ENCODE data around the gene ST7. TPM values are rescaled to one million over a fixed set of nuclear protein-coding genes. Genes with fewer than 3 reads are reported as not detected.
"Not testable (repeated sequence)": the region's sequence is repeated elsewhere in the genome, so short reads cannot be mapped to it uniquely, and the experiment has no call there.

ST7 gene
- total and polyA plus RNA-seq, 2 experiments from 2014 or later, result 9.9 to 18.3 TPM

DNA sequence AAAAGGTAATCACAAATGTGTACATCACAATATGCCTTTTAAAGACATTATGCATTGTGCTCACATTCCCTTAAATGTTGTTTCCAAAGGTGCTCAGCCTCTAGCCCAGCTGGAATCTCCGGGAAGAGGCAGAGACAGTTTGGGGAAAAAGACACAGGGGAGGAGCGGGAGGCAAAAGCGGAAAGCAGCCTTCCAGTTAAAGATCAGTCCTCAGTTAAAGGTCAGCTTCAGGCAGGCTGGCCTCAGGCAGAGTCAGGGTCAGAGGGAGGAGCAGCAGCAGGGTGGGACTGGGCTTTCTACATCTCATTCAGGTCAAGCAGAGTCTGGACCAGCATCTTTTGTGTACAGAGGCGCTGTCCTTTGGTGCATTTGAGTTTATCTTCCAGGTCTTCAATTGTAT, 18.6 kb downstream of the ST7 start (continued):
- TF ChIP-seq, protein P1, sequence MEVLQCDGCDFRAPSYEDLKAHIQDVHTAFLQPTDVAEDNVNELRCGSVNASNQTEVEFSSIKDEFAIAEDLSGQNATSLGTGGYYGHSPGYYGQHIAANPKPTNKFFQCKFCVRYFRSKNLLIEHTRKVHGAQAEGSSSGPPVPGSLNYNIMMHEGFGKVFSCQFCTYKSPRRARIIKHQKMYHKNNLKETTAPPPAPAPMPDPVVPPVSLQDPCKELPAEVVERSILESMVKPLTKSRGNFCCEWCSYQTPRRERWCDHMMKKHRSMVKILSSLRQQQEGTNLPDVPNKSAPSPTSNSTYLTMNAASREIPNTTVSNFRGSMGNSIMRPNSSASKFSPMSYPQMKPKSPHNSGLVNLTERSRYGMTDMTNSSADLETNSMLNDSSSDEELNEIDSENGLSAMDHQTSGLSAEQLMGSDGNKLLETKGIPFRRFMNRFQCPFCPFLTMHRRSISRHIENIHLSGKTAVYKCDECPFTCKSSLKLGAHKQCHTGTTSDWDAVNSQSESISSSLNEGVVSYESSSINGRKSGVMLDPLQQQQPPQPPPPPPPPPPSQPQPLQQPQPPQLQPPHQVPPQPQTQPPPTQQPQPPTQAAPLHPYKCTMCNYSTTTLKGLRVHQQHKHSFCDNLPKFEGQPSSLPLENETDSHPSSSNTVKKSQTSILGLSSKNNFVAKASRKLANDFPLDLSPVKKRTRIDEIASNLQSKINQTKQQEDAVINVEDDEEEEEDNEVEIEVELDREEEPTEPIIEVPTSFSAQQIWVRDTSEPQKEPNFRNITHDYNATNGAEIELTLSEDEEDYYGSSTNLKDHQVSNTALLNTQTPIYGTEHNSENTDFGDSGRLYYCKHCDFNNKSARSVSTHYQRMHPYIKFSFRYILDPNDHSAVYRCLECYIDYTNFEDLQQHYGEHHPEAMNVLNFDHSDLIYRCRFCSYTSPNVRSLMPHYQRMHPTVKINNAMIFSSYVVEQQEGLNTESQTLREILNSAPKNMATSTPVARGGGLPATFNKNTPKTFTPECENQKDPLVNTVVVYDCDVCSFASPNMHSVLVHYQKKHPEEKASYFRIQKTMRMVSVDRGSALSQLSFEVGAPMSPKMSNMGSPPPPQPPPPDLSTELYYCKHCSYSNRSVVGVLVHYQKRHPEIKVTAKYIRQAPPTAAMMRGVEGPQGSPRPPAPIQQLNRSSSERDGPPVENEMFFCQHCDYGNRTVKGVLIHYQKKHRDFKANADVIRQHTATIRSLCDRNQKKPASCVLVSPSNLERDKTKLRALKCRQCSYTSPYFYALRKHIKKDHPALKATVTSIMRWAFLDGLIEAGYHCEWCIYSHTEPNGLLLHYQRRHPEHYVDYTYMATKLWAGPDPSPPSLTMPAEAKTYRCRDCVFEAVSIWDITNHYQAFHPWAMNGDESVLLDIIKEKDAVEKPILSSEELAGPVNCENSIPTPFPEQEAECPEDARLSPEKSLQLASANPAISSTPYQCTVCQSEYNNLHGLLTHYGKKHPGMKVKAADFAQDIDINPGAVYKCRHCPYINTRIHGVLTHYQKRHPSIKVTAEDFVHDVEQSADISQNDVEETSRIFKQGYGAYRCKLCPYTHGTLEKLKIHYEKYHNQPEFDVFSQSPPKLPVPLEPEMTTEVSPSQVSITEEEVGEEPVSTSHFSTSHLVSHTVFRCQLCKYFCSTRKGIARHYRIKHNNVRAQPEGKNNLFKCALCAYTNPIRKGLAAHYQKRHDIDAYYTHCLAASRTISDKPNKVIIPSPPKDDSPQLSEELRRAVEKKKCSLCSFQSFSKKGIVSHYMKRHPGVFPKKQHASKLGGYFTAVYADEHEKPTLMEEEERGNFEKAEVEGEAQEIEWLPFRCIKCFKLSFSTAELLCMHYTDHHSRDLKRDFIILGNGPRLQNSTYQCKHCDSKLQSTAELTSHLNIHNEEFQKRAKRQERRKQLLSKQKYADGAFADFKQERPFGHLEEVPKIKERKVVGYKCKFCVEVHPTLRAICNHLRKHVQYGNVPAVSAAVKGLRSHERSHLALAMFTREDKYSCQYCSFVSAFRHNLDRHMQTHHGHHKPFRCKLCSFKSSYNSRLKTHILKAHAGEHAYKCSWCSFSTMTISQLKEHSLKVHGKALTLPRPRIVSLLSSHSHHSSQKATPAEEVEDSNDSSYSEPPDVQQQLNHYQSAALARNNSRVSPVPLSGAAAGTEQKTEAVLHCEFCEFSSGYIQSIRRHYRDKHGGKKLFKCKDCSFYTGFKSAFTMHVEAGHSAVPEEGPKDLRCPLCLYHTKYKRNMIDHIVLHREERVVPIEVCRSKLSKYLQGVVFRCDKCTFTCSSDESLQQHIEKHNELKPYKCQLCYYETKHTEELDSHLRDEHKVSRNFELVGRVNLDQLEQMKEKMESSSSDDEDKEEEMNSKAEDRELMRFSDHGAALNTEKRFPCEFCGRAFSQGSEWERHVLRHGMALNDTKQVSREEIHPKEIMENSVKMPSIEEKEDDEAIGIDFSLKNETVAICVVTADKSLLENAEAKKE (CRISPR knock-in tag; IDR thresholded peaks at IDR 0.05), result no peak
- no peak for TF ChIP-seq ZNF331 (CRISPR knock-in tag; IDR thresholded peaks at IDR 0.05; ENCODE audit: low read depth)
- TF ChIP-seq POLR2AphosphoS5 (IDR thresholded peaks at IDR 0.05; ENCODE audit: low read depth), result no peak
- TF ChIP-seq STAT1 (IDR thresholded peaks at IDR 0.05; ENCODE audit: unreplicated experiment), result no peak
- TF ChIP-seq, protein P2, sequence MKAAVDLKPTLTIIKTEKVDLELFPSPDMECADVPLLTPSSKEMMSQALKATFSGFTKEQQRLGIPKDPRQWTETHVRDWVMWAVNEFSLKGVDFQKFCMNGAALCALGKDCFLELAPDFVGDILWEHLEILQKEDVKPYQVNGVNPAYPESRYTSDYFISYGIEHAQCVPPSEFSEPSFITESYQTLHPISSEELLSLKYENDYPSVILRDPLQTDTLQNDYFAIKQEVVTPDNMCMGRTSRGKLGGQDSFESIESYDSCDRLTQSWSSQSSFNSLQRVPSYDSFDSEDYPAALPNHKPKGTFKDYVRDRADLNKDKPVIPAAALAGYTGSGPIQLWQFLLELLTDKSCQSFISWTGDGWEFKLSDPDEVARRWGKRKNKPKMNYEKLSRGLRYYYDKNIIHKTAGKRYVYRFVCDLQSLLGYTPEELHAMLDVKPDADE (IDR thresholded peaks at IDR 0.05), result no peak
- no peak for TF ChIP-seq ZNF114 (CRISPR knock-in tag; IDR thresholded peaks at IDR 0.05)
- no peak for TF ChIP-seq NANOG (IDR thresholded peaks at IDR 0.05; ENCODE audit: borderline replicate concordance)

DNA sequence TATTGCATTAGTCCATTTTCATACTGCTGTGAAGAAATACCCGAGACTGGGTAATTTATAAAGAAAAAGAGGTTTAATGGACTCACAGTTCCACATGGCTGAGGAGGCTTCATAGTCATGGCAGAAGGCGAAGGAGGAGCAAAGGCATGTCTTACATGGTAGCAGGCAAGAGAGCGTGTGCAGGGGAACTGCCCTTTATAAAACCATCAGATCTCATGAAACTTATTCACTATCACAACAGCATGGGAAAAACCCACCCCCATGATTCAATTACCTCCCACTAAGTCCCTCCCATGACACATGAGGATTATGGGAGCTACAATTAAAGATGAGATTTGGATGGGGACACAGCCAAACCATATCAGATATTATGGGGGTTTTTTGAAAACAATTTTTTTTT, 21.7 kb downstream of the ST7 start:
- not testable (repeated sequence) for H3K4me3 Mint-ChIP-seq; H3K27me3 Mint-ChIP-seq (ENCODE audit: insufficient read depth, low read depth, poor library complexity); H3K27me3 ChIP-seq (ENCODE audit: insufficient read depth); H3K9me2 ChIP-seq (ENCODE audit: insufficient read depth); H4K20me1 ChIP-seq (replicated peaks; ENCODE audit: insufficient read depth); H3K4me2 ChIP-seq; H3K4me3 ChIP-seq; H3K27ac ChIP-seq (ENCODE audit: low read depth); ATAC-seq; H3F3A ChIP-seq (replicated peaks; ENCODE audit: low read depth); H3K36me3 ChIP-seq (ENCODE audit: insufficient read depth); H2AFZ ChIP-seq; H3K9me3 Mint-ChIP-seq; DNase-seq (ENCODE audit: low spot score); H3K27ac Mint-ChIP-seq
- Histone ChIP-seq H3K4me1 (ENCODE audit: insufficient read depth) (peaks cover 18% of the 10 kb centered on the region), H3K79me2 (replicated peaks; ENCODE audit: insufficient read depth) (peaks cover 23% of the 10 kb centered on the region)
- H3K4me1 Mint-ChIP-seq, result peaks cover 26% of the 10 kb centered on the region
- H3K36me3 Mint-ChIP-seq (ENCODE audit: low read depth), result peaks cover 16% of the 10 kb centered on the region; the same call in 2 of the 3 replicates
